Endometrium (tissue), 2 donors: Measurements from ENCODE around the gene ISLR2.
A peak's percentile ranks its signal among the peaks of the same experiment; 100 is the strongest.
"Not testable (repeated sequence)": the region's sequence is repeated elsewhere in the genome, so short reads cannot be mapped to it uniquely, and the experiment has no call there.

ENCODE experiments used
- FAIRE-seq: peaks from 2 replicates; lab custom pipeline; 2012; peaks lifted over from hg19 to GRCh38; lab: Jason Lieb, UNC
- donor health status: control.
- donor health status: control.

Gene ISLR2

DNA sequence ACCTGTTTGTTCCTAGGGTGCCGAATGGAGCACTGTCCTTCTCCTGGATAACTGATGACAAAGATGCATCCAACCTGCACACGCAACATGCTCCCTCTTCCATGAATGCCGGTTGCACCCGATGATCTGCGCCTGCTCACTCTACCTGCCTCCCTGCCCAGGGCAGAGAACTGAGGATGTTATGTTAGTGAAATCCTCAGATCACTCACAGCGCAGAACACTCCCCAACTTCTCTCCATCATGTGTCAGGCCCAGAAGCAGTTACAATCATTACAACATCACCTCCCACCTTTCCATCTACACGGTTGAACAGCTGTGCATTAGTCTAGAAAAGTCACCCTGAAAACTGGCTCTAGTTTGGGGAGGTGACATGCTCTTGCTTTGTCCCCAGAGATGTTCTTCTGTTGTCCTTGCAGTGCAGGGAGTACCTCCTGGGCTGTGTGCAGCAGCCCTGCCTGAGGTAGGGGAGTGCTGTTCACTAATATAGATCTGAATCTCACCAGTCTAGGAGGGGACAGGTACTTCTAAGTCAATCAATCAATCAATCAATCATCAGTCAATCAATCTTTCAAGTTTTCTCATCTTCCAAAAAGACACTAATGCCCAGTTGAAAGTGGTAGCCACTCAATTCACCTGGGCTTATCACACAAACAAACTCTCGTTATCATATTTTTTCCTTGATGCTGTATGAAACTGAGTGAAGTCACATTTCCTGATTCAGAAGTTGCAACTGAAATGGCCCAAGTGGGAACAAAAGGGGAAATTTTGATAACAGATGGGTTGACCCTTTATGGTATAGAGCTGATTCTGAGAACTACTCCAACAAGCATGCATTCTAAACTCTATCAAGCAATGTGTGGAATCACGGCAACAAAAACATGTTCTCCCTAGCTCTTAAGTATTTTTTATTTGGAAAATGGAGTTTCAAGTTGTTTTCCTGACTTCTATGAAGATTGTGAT lies 27.8 kb downstream of the ISLR2 start:
- FAIRE-seq = no peak

DNA sequence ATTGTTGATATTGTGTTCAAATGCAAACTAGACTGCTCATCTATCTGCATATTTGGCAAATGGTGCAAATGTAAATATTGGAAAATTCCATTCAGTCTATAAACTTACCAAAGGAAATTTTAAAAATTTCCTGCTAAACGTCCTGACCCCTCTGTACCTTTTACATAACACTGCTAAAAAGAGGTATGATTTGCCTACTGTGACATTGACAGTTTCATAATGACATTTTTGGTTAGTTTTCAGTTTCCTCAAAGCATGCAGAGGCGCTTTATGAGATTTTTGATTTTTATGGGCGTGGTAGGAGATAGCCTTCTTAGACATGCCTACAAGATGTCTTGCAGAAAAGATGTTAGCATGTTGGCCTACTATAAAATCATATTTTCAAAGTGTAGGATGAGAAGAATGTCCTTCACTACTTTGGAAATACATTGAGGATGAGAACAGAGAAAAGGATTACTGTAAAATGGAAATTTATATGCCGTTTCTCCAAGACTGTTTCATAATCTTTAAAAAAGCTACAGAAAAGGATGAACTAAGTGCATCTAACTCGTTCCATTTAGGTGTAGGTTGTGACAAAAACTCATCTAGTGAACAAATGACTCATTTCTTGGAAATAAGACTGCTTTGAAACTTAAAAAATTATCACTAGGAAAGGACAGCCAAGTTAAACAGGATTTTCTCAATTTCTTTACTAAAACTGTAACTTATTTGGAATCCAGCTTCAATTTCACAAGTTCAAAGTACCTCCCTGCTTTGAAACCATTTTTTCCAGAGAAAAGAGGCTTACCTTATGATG lies 28.7 kb downstream of the ISLR2 start:
- no peak for FAIRE-seq

DNA sequence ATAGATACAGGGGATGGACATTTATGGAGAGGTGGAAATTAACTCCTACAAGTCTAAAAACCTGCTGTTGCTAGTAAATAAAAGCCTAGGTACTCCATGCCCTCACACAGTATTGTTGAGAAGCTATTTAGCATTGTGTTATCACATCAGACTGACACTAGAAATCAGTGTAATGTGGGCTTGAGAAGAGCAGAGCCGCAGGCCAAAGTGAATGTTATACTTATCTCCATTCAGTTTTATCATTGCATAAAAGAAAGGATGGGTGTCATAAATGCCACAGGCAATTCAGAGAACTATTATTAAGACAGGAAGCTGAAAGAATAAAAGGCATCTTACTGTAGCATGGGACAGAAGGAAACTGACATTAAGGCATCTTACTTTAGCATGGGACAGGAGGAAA lies 29.4 kb downstream of the ISLR2 start:
- no peak for FAIRE-seq

DNA sequence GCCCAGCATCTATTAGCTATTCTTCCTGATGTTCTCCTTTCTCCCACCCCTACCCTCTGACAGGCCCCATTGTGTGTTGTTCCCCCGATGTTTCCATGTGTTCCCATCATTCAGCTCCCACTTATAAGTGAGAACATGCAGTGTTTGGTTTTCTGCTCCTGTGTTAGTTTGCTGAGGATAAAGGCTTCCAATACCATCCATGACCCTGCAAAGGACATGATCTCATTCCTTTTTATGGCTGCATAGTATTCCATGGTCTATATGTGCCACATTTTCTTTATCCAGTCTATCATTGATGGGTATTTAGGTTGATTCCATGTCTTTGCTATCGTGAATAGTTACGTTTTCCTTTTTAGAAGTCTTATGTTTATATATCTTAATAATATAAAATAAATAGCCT lies 30.0 kb downstream of the ISLR2 start:
- FAIRE-seq = not testable (repeated sequence)

DNA sequence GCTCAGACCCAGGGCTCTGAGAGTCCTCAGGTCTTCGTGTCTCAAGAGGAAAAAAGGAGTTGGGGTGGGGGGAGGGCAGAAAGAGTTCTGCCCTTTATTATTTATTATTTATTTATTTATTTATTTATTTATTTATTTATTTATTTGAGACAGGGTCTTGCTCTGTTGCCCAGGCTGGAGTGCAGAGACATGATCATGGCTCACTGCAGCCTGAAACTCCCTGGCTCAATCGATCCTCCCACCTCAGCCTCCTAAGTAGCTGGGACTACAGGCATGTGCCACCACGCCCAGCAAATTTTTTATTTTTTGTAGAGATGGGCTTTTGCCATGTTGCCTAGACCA lies 31.8 kb downstream of the ISLR2 start:
- not testable (repeated sequence) for FAIRE-seq

DNA sequence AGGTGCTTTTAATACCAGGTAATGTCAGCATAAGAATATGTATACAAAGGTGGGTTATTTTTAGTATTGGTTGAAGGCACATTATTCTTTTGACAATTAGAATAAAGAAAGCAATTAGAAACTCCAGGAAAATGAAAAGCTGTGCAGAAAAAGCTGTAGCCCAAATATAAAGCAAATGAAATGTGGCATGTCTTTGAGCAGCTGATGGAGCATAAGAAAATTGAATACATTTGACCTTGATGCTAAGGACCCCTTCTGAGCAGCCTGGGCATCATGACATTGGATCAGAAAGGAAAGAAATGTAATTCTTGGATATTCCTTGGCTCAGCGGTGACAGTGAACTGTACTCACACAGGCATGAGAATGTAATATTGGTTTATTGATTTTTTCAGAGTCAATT lies 35.1 kb downstream of the ISLR2 start:
- FAIRE-seq = no peak

DNA sequence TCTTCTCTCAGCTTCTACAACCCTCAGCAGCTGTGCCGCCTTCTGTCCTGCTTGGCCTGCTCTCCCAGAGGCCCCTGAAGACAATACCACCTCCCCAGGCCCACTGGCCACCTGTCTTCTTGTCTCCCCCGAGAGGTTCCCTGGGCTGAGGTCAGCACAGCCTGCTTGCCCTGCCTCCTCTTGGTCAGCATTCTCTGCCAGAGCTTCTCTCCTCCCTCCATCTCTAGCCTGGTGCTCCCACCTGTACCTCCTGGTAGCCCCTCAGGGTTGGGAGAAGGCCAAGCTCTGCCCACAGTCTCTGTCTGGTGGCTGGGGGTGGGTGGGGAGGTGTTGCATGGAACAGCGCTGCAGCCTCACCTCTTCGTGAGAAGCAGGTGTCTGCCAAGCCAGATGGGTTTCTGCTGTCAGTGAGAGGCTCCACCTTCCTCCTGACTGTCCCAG lies 37.5 kb downstream of the ISLR2 start:
- no peak for FAIRE-seq

DNA sequence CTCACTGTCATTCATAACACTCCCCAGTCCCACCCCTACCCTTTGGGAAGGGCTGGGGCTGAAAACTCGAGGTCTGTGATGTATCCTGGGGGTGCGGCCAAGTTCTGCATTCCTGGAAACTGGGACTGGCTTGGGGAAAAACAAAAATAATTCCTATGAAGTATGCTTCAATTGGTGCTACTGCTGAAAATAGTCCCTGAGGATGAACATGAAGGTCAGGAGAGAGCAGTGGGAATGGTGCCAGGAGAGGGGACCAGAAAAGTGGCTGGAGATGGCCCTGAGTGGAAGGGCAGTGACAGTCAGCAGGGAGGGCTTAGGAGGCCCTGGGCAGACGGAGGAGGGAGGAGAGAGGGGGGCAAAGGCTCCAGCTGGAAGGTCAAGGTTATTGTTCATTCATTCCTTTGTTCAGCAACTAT lies 38.3 kb downstream of the ISLR2 start:
- FAIRE-seq = no peak

DNA sequence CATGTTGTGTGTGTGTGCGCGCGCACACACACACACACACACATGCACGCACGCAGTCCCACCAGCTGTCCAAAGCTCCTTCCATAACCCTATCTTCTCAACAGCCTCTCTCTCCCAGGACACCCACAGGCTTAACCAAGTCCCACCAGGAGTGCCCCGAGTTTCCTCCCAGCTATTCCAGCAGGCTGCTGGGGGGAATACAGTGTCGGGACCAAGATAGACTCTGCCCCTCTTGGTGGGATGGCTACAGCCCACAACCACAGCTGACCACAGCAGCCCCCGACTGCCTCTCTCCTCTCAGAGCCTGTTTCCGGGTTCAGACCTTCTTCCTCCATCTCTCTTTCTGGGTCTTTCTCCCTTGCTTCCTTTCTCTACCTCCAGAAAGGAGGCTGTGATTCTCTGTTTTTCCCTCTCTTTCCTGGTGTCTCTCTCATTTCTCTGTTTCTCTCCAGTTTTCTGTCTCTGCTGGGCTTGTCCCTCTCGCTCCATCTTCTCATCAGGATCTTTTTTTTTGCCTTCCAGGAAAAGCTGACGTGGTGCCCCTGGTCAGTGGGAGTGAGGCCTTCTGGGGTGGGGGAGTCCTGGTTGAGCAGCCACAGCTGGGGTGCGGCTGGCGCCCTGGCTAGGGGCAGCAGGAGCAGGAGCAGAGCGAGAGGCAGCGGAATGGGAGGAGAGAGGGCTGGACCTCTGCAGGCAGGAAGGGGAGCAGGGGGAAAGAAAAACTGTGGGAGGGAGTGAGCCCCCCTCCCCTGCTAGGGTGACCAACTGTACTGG lies 39.9 kb downstream of the ISLR2 start:
- FAIRE-seq = no peak

DNA sequence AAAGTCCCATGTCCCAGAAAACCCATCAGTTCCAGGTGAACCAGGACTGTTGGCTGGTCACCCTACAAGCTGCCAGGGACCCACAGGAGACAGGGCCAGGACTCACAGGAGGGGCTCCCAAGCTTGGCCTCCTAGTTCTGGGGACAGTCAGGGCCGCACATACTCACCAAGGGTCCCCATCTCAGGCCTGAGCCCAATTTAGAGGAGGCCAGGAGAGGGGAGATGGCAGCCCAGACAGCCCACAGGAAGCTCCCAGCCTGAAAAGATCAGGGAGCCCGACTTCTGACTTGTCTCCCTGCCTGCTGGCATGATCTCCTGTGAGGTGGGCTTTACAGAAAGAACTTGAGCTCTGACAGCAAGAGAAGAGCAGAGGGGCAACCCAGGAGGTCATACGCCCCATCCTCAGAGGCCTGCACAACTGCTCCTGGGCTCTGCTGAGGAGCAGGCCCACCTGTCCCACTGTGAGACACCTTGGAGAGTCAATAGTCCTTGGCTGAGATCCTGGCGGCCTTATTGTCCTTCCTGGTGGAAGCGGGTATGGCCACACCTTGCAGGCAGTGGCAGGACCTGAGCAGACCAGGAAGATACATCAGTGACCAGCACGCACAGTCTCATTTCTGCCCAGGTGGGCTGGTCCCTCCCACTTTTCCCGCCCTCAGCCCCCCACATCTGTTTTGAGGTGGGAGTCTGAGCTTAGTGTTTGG lies 40.6 kb downstream of the ISLR2 start:
- no peak for FAIRE-seq

DNA sequence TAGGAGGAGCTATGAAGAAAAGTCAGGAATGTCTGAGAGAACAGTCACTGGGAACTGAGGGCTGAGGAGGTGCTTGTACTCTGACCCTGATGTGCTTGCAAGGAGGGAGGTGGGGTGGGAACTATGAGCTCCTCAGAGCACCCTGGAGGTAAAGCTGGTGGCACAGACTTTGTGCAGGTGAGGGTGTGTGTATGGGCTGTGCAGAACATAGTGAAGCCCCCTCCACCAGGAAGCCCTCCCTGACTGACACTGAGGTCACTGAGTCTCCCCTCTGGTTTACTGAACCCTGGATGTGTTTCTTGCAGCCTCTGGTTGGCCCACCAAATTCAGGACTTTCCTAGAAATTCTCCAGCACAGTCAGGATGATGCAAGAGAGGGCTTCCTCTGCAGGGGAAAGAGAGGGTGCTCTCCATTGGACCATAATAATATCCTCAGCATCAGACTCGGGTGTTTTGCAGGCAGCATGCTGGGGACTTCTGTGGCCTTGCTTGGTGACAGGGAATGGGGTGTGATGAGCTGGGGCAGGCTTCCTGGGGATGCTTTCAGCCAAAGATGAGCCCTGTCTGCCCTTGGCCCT lies 41.7 kb downstream of the ISLR2 start:
- no peak for FAIRE-seq

DNA sequence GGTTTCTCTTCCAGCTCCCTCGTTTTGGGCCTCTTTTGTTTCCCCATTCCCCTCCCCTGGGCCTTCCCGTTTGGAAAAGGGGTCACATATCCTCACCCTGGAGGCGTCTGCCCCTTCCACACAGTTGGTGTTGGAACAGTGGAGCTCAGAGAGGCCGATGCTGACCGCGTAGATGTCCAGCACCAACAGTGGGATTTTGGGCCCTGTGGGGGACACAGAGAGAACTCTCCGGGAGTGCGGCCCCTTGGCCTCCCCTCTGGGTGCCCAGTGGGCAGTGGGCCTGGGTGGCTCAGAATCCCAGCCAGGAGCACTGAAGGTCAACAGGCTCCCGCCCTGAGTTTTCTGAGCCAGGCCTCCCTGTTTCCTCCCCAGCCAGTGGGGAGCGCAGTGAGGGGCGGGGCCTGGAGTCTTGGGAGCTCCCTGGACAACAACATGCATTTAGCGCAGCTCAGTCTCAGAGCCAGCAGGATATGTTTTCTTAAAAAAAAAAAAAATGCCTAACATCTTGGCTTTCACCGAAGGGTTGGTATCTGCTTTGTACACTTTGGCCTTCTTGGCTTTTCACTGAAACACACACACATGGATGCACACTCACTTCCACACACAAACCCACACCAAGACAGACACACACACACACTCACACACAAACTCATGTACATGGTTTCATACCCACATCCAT lies 42.5 kb downstream of the ISLR2 start:
- FAIRE-seq = peak; percentile 4

DNA sequence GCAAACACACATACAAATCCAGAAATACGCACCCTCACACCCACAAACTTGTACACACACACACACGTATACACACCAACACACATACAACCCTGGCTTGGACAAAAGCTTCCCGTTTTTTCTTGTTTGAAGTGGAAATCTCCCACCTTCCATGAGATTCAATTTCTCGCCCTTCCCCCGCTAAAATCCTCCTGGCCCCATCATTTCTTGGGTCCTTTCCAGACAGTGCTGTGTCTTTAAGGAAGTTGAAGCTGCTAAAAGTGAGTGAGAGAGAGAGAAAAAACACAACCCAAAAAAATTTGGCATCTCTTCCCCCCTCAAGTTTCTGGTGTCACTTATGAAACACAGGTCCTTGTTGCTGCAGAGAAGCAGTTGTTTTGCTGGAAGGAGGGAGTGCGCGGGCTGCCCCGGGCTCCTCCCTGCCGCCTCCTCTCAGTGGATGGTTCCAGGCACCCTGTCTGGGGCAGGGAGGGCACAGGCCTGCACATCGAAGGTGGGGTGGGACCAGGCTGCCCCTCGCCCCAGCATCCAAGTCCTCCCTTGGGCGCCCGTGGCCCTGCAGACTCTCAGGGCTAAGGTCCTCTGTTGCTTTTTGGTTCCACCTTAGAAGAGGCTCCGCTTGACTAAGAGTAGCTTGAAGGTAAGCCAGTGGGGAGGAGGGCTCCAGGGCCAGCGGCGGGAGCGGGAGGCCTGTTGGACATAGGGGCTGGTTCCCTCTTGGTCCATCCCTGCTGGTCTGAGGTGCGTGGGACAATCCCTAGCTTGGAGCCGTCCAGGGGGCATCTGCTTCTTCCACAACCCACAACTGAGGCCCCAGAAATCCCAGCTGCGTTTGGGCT lies 43.2 kb downstream of the ISLR2 start, which contains the start of gene ISLR:
ISLR (plus strand) TSS at position 331 of the 839 bp plus-strand sequence. CDS start 1,149 bp downstream, outside the sequence.
- FAIRE-seq = peak; percentile 90

DNA sequence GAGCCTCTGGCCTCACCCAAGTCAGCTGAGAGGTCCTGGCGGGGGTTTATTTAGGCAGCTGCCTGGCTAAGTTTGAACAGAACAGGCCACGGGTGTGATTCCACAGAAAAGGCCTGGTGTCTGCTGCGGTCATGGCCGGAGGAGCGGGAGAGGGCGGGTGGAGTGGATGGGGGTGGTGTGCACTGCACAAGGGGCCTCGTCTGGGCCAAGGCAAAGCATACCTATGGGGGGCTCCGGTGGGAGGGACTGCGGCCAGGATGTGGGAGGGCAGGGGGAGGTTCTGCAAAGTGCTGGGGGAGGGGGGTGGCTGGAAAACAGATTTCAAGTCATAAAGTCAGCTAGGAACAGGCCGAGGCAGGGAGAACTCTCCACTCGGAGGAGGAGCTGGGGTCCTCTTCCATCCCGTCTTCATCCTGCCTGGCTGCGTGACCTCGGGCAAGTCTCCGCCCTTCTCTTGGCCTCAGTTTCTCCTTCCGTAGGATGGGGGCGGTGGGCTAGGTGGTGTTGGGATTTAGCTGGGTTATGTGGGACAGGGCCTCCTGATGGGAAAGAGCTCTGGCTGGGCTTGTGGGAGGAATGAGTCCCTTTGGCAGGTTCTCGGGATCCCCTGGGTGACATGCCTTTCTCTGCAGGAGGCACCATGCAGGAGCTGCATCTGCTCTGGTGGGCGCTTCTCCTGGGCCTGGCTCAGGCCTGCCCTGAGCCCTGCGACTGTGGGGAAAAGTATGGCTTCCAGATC lies 44.0 kb downstream of the ISLR2 start:
- no peak for FAIRE-seq

DNA sequence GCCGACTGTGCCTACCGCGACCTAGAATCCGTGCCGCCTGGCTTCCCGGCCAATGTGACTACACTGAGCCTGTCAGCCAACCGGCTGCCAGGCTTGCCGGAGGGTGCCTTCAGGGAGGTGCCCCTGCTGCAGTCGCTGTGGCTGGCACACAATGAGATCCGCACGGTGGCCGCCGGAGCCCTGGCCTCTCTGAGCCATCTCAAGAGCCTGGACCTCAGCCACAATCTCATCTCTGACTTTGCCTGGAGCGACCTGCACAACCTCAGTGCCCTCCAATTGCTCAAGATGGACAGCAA lies 44.5 kb downstream of the ISLR2 start:
- no peak for FAIRE-seq

DNA sequence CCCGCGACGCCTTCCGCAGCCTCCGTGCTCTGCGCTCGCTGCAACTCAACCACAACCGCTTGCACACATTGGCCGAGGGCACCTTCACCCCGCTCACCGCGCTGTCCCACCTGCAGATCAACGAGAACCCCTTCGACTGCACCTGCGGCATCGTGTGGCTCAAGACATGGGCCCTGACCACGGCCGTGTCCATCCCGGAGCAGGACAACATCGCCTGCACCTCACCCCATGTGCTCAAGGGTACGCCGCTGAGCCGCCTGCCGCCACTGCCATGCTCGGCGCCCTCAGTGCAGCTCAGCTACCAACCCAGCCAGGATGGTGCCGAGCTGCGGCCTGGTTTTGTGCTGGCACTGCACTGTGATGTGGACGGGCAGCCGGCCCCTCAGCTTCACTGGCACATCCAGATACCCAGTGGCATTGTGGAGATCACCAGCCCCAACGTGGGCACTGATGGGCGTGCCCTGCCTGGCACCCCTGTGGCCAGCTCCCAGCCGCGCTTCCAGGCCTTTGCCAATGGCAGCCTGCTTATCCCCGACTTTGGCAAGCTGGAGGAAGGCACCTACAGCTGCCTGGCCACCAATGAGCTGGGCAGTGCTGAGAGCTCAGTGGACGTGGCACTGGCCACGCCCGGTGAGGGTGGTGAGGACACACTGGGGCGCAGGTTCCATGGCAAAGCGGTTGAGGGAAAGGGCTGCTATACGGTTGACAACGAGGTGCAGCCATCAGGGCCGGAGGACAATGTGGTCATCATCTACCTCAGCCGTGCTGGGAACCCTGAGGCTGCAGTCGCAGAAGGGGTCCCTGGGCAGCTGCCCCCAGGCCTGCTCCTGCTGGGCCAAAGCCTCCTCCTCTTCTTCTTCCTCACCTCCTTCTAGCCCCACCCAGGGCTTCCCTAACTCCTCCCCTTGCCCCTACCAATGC lies 45.1 kb downstream of the ISLR2 start:
- FAIRE-seq = no peak

DNA sequence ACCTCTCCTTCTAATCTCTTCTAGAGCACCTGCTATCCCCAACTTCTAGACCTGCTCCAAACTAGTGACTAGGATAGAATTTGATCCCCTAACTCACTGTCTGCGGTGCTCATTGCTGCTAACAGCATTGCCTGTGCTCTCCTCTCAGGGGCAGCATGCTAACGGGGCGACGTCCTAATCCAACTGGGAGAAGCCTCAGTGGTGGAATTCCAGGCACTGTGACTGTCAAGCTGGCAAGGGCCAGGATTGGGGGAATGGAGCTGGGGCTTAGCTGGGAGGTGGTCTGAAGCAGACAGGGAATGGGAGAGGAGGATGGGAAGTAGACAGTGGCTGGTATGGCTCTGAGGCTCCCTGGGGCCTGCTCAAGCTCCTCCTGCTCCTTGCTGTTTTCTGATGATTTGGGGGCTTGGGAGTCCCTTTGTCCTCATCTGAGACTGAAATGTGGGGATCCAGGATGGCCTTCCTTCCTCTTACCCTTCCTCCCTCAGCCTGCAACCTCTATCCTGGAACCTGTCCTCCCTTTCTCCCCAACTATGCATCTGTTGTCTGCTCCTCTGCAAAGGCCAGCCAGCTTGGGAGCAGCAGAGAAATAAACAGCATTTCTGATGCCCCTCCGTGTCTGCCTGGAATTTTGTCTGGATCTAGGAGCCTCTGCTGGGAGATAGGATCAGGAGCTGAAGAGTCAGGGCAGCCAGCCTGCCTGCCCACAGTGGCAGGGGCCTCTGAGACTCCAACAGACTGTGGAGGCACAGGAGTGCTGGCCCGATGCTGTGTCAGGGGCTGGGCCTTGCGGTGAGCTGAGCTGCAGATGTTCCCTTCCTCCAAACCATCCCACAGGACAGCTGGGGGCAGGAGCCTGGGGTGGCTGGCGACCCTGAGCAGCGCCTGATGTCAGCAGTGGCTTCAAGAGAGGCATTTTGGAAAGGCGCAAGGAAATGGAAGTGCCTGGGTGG lies 46.2 kb downstream of the ISLR2 start:
- no peak for FAIRE-seq
